ENCODE results near the gene PTPRN.

The PTPRN gene

DNA sequence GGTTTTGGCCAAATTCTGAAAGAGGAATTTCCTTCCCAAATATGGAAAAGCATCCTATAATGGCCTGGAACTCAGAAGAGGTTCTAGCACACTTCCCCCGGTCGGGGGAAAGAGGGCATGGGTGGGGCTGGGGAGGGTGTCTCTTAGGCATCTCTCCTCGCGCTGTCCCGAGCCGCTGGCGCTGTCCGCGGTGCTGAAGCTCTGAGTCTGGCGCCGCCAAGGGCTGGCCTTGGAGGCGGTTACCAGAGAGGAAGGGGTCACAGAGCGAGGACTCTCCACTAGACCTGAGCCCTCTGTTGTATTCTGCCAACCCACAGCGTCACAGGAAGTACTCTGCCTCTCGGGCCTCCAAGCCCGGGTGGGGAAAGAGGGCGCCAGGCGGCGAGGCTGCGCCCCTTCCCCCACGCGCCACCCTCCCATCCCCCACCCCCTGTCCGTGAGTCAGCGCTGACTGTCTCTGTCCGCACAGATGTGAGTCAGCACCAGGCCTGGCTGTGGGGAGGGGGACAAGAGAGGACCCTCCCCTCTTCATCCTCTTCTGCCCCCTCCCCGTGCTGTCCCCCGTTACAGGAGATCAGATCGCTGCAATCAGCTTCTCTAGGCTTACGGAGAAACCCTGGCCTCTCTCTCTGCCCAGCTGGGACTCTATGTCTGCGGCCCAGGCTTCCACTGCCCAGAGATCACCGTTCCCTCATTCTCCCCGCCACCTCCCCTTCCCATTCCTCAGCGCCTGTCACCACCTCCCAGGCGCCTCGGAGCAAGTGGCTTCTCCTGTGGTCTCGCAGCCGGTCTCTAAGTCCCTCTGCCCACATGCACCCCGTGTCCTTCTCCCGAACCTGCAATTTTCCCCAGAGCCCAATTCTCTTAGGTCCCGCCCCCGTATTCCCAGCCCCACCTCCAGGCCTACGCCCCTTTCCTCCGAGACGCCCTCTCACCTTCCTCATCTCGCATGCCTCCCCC lies 779 bp downstream of the PTPRN start:
- DNase-seq (ENCODE audit: low spot score), result peak; percentile 59

GRCh38 chr2:219306047-219306446 lies 3.2 kb downstream of the PTPRN start:
- no peak for DNase-seq (ENCODE audit: low spot score)

- no peak for DNase-seq (ENCODE audit: low spot score)
Observed at GRCh38 chr2:219304223-219304622, 5.0 kb downstream of the PTPRN start.

GRCh38 chr2:219302412-219302968 lies 6.7 kb downstream of the PTPRN start:
- DNase-seq (ENCODE audit: low spot score), result no peak

- no peak for DNase-seq (ENCODE audit: low spot score)
Observed at GRCh38 chr2:219300022-219300421, 9.2 kb downstream of the PTPRN start.

- no peak for DNase-seq (ENCODE audit: low spot score)
Observed at GRCh38 chr2:219299372-219299760, 9.8 kb downstream of the PTPRN start.

- DNase-seq (ENCODE audit: low spot score), result peak; percentile 89
Observed at GRCh38 chr2:219298759-219299371, 10.3 kb downstream of the PTPRN start.

DNA sequence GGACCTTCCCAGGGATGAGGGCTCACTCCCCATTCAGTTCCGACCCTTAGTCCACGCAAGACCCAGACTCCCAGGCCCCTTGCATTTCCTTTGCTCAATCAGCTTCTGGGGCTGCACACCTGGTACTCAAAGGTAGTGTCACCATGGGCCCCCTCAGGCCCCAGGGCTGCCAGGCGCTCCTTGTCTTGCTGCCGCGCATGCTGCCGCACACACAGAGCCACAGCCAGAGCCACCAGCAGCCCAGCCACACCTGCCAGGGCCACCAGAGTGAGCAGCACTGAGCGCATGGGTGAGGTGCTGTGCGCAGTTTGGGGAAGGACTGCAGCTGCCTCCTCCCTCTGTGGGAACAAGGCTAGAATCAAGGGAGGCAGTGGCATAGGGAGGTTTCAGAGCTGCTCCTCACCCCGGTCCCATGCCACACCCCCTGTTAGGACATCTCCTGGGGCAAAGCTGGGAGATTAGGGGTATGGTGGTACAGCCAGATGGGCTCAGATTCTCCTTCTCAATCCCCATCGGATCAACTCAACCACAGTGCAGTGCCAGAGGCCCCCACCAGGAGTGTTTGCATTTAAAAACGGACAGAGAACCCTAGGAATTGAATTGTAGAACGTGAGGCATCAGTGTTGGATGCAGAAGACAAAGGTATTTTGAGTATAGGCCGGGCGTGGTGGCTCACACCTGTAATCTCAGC lies 11.3 kb downstream of the PTPRN start:
- DNase-seq (ENCODE audit: low spot score), result no peak

GRCh38 chr2:219296631-219297391 lies 12.4 kb downstream of the PTPRN start:
- DNase-seq (ENCODE audit: low spot score), result no peak

- DNase-seq (ENCODE audit: low spot score), result no peak
Observed at GRCh38 chr2:219296142-219296541, 13.1 kb downstream of the PTPRN start.

DNA sequence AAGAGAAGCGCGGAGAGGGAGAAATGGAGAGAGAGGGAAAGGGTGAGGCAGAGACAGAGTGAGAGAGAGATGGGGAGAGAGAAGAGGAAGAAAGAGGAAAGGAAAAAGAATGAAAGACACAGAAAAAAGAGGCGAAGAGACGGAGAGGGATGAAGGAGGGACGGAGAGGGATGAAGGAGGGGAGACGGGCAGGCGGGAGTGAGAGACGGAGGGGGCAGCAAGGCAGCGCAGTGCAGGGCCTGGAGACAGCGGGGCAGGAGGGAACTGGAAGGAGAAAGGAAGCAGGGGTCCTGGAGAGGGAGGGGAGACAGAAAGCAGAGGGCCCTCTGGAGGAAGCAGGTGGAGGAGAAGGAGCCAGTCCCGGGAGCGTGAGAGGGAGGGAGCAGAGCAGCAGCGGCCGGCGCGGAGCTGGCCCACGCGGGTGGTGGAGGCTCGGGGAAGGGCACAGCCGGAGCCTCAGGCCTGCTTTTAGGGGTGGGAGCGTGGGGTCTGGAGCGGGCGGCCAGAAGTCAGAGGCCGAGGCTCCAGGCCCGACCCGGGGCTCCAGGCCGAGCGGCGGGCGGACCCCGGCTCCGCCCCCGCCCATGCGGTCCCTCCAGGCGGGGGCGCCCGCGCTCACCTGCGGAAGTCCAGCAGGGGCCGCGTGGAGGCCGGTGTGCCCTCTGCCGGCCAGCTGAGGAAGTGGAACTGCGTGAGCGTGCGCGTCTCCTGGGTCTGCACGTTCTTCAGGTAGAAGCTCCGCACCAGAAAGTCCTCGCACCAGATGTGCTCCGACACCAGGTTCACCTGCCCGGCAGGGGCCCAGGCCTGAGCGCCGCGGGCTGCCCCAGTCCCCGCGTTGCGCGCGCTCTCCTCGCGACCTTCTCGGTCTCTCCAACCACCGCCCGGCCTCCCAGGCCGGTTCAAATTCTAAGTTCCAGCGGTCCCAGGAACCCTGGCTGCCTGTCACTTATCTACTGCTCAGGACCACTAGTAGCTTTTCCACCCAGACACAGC lies 14.5 kb downstream of the PTPRN start:
- DNase-seq (ENCODE audit: low spot score), result peak; percentile 91

DNA sequence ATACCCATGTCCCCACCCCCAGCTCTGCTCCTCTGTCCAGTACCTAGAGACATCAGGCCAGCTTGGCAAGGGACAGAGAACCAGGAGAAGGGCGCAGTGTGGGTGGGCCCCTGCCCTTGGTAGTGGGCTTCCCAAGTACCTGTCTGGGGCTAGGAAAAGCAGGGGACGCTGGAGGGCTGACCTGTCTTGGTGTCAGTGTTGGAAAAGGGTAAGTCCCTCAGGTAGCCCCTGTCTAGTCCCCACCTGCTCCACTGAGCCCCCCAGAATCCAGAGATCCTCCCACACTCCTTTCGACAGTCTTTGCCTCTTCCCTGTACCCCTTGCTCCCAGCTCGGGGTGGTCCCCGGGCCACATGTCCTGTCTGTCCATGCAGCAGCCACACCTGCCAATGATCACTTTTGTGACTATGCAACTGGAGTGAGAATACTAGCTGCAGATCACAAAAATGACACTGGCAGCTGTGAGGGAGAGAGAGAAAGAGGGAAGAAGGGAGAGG lies 15.4 kb downstream of the PTPRN start:
- no peak for DNase-seq (ENCODE audit: low spot score)

DNA sequence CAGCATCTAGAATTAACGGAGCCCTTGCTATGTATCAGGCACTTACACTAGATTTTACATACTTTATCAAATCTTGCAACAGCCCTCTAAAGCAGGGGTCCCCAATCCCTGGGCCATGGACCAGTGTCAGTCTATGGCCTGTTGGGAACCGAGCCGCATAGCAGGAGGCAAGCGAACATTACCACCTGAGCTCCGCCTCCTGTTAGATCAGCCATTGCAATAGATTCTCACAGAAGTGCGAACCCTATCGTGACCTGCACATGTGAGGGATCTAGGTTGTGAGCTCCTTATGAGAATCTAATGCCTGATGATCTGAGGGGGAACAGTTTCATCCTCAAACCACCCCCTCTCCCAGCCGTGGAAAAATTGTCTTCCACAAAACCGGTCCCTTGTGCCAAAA lies 16.6 kb downstream of the PTPRN start:
- DNase-seq (ENCODE audit: low spot score), result no peak

DNA sequence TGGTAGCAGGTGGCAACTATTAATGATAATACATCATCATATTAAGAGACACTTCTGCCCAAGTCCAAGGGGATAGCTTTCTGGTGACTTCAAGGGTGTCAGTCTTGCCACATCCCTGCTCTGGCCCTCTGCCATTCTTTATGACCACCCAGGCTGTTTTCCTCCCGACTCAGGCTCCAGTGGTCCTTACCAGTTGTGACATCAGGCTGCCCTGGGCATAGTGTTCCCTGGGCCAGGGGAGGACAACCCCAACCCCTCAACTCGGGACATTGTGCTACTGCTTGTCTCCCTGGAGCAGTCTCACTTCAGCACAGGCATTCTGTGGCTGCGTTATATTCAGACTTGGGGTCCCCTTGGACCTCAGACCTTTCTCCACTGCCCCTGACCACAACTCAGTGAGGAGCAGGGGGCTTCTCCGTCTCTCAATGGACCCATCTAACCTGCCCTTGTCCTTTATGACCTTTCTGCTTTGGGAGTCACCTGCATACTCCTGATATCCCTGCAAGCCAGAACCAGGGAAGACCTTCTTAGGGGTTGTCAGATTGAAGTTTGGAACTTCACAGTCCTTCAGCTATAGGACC lies 17.2 kb downstream of the PTPRN start:
- DNase-seq (ENCODE audit: low spot score), result no peak

DNA sequence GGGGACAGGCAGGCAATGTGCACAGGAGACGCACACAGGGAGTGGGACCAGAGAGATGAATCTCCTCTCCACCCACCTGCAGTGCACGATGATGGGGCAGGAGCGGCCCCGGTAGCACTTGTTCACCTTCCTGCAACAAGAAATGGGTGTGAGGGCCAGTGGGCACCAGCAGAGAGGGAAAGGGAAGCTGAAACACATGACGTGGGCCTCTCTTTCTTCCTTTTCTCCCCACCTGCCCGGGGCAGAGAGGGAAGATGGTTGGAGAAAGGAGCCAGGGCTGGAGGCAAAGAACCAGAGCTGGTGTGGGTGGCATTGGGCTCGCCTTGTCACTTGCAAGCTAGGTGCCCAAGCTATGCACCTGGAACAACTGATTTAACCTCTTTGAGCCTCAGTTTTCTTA lies 17.8 kb downstream of the PTPRN start:
- DNase-seq (ENCODE audit: low spot score), result no peak

- DNase-seq (ENCODE audit: low spot score), result no peak
Observed at GRCh38 chr2:219290381-219291171, 18.6 kb downstream of the PTPRN start.

DNA sequence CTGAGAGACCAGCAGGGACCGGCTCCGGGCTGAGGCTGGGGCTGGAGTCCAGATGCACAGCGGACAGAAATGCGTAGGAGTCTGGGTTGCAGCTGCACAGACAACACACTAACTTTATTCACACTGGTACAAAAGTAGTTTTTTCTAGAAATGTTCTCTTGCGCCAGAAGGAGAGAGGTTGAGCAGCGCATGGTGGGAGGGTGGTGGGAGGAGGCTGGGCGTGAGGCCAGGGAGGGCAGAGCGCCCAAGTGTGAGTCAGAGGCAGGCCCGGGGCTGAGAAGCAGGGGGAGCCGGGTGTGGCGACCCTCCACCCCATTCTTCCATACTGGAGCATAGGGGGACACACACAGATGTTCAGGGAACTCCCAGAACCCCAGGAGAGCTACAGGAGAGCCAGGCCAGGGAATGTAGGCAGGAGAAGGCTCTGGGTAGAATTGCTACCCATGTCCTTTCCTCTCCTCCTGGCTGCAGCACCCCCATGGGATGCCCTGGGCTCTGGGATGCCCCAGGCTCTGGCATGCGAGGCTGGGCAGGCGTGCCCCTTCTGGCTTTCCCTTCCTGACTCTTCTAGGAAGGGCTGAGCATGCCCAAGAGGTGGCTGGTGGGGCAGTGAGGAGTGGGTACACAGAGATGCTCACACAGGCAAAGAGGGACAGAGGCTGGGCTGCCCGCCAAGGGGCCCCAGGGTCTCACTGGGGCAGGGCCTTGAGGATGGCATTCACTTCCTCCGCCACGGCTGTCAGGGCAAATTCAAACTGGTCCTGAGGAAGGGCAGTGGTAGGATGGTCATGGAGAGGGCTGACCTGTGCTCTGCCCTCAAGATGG lies 19.5 kb downstream of the PTPRN start:
- DNase-seq (ENCODE audit: low spot score), result peak; percentile 79

GRCh38 chr2:219289195-219289536 lies 20.0 kb downstream of the PTPRN start:
- no peak for DNase-seq (ENCODE audit: low spot score)
